22Rv1 (cell line): ENCODE measurements around the gene AFF1.

Source experiments
- ZFX ChIP-seq: fragments of 450-650 bp; IDR thresholded peaks from 2 replicates; pipeline ENCODE4 v1.6.1; 2017; ENCODE audit warnings: antibody characterized with exemption, borderline replicate concordance
- TF ChIP-seq, protein P1 (sequence below): fragments of 450-650 bp; IDR thresholded peaks from 2 replicates; pipeline ENCODE4 v1.5.1; 2017; ENCODE audit warnings: mild to moderate bottlenecking

DNA sequence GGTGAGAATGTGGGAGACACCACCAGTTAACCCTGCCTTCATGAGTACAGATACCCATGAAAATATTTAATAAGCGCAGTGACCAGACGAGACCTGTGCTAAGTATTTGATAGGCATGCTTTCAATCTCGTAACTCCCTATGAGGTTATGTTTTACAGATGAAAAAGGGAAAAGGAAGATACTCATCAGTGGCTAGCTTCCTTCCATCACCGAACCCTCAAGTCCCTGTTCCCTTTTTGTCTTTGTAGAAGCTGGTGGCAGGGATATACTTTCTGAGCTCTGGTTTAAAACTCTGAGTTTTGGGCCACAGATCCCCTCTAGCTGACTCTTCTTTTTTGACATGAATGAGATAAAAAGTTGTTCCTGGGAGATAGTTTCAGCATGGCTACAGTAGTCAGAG, 26.3 kb downstream of the AFF1 start:
- TF ChIP-seq, protein P1, sequence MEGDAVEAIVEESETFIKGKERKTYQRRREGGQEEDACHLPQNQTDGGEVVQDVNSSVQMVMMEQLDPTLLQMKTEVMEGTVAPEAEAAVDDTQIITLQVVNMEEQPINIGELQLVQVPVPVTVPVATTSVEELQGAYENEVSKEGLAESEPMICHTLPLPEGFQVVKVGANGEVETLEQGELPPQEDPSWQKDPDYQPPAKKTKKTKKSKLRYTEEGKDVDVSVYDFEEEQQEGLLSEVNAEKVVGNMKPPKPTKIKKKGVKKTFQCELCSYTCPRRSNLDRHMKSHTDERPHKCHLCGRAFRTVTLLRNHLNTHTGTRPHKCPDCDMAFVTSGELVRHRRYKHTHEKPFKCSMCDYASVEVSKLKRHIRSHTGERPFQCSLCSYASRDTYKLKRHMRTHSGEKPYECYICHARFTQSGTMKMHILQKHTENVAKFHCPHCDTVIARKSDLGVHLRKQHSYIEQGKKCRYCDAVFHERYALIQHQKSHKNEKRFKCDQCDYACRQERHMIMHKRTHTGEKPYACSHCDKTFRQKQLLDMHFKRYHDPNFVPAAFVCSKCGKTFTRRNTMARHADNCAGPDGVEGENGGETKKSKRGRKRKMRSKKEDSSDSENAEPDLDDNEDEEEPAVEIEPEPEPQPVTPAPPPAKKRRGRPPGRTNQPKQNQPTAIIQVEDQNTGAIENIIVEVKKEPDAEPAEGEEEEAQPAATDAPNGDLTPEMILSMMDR = no peak
- no peak for TF ChIP-seq ZFX
